Immature natural killer cell (primary cell): Measurements from ENCODE around the gene TSSC4. TPM values are rescaled to one million over a fixed set of nuclear protein-coding genes. Genes with fewer than 3 reads are reported as not detected.
"Not testable (repeated sequence)": the region's sequence is repeated elsewhere in the genome, so short reads cannot be mapped to it uniquely, and the experiment has no call there.

Experiments used
- DNase-seq, 3 donors: peaks; one replicate each; pipeline ENCODE4 v3.0.0; 2022; ENCODE audit warnings: mixed read lengths in 1 of 3
- H3K27ac Mint-ChIP-seq, 6 donors: one replicate each; pipeline ENCODE4 v1.8.0; 2020; ENCODE audit warnings: mixed read lengths in 6 of 6, mild to moderate bottlenecking in 5 of 6, inconsistent platforms in 4 of 6, moderate library complexity in 3 of 6
- H3K27me3 Mint-ChIP-seq, 3 donors: one replicate each; pipeline ENCODE4 v1.8.0; 2020 to 2021; ENCODE audit warnings: low read depth in 3 of 3, mild to moderate bottlenecking in 3 of 3, mixed read lengths in 3 of 3, moderate library complexity in 3 of 3, inconsistent platforms in 1 of 3
- H3K36me3 Mint-ChIP-seq, 3 donors: one replicate each; pipeline ENCODE4 v1.8.0; 2020; ENCODE audit warnings: mixed read lengths in 3 of 3, inconsistent platforms in 2 of 3, mild to moderate bottlenecking in 2 of 3
- H3K4me1 Mint-ChIP-seq, 2 donors: one replicate each; pipeline ENCODE4 v1.8.0; 2020; ENCODE audit warnings: inconsistent platforms in 2 of 2, mild to moderate bottlenecking in 2 of 2, mixed read lengths in 2 of 2, moderate library complexity in 1 of 2
- H3K4me3 Mint-ChIP-seq, 5 donors: one replicate each; pipeline ENCODE4 v1.8.0; 2020; ENCODE audit warnings: mild to moderate bottlenecking in 5 of 5, mixed read lengths in 5 of 5, inconsistent platforms in 3 of 5, moderate library complexity in 3 of 5
- H3K9me3 Mint-ChIP-seq, 6 donors: one replicate each; pipeline ENCODE4 v1.8.0; 2020; ENCODE audit warnings: mild to moderate bottlenecking in 6 of 6, mixed read lengths in 6 of 6, inconsistent platforms in 4 of 6, moderate library complexity in 3 of 6
- polyA plus RNA-seq, 3 donors: library from polyadenylated mRNA; unstranded; fragments of 300-500 nt; fragmentation: Illumina TruSeq; gene quantifications; one replicate each; pipeline ENCODE4 v1.2.3, GENCODE V29; 2021

The TSSC4 gene
- polyA plus RNA-seq, 3 donors from 2014 or later, result 87.7 to 111 (median 108) TPM

DNA sequence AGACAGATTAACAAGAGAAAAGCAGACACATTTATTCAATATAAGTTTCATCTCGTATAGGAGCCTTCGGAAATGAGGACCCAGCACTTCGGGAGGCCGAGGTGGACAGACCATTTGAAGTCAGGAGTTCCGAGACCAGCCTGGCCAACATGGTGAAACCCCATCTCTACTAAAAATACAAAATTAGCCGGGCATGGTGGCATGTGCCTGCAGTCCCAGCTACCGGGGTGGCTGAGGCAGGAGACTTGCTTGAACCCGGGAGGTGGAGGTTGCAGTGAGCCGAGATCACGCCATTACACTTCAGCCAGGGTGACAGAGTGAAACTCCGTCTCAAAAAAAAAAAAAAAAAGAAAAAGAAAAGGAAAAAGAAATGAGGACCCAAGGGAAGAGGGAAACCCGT, 36.2 kb upstream of the TSSC4 start:
- H3K36me3 Mint-ChIP-seq, H3K27ac Mint-ChIP-seq, H3K4me3 Mint-ChIP-seq, DNase-seq, H3K9me3 Mint-ChIP-seq, H3K4me1 Mint-ChIP-seq: not testable (repeated sequence)
- H3K27me3 Mint-ChIP-seq, result peaks cover 0 to 11% (median 0%) of the 10 kb centered on the region in 3 donors

DNA sequence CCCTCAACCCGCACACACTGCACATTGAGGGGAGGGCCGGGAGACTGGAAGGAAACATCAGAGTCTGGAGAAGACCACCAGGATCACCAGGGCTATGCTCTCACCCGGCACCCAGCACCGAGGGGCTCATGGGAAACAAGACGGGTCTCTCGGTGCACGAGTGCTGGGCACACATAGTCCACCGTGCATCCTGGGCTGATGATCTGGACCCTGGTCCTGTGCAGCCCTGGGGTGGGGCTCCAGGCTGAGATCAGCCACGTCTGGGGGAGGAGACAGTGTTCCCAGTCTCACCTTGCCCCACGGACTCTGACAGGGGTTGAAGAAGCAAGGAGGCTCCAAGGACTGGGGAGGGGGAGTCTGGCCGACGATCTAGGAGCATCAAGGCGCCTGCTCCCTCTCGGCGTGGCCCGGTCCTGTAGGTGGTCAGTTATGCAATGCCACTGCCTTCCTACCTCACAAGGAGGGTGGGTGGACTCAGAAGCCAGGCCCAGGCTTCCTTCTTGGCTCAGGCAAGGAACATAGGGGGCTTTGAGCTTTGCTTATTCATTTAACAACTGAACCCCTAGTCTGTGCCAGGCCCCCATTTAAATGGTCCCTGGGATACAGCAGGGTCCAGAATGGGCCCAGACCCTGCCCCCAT, 34.9 kb upstream of the TSSC4 start:
- Mint-ChIP-seq H3K36me3 (no peaks in the 10 kb centered on the region), H3K4me3 (no peak overlapping the region), H3K27me3 (peaks cover 0 to 11% (median 0%) of the 10 kb centered on the region in 3 donors), H3K27ac (no peak overlapping the region), H3K4me1 (no peaks in the 10 kb centered on the region), H3K9me3 (no peaks in the 10 kb centered on the region)
- DNase-seq, result no peak

DNA sequence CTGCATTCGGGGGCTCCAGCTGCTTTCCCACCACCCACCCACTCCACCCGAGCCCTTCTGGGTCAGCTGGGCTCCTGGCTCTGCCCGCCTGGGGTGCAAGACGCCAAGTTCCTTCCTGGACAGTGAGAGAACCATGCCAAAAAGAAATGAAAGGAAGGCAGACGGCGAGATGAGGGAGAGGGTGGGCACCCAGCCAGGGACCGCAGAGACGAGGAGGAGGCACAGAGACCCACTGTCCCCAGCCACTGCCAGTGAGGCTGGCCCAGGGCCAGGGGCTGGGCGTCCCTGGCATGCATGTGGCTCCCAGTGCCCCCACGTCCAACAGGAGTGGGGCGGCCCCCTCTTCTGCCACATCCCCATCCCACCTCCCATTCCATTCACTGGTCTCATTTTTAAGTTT, 34.3 kb upstream of the TSSC4 start:
- DNase-seq, result no peak
- no peaks in the 10 kb centered on the region for H3K4me1 Mint-ChIP-seq
- H3K36me3 Mint-ChIP-seq, result no peaks in the 10 kb centered on the region
- H3K9me3 Mint-ChIP-seq, result no peaks in the 10 kb centered on the region
- H3K27me3 Mint-ChIP-seq, result peaks cover 0 to 11% (median 0%) of the 10 kb centered on the region in 3 donors
- no peak overlapping the region for H3K4me3 Mint-ChIP-seq
- no peak overlapping the region for H3K27ac Mint-ChIP-seq

DNA sequence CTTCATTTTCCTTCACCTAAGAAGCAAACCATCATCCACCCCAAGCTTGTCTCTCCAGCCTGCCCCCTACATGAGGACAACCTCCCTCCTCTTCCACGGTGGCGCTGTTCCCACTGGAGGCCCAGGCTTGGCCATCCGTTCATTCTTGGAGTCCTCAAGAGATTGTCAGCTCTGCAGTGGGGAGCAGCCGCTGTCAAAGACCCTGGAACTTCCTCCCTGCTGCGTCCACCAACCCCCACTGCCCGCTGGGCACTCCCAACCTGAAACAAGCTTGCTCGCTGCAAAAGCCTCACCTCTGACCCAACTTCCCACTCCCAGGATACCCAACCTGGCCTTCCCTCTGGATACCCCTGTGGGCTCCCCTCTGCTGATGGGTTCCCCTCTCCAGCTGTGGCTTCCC, 33.8 kb upstream of the TSSC4 start:
- Mint-ChIP-seq H3K4me3 (no peak overlapping the region), H3K27me3 (peaks cover 0 to 11% (median 0%) of the 10 kb centered on the region in 3 donors), H3K9me3 (no peaks in the 10 kb centered on the region), H3K4me1 (no peaks in the 10 kb centered on the region), H3K27ac (no peak overlapping the region), H3K36me3 (no peaks in the 10 kb centered on the region)
- DNase-seq, result no peak

DNA sequence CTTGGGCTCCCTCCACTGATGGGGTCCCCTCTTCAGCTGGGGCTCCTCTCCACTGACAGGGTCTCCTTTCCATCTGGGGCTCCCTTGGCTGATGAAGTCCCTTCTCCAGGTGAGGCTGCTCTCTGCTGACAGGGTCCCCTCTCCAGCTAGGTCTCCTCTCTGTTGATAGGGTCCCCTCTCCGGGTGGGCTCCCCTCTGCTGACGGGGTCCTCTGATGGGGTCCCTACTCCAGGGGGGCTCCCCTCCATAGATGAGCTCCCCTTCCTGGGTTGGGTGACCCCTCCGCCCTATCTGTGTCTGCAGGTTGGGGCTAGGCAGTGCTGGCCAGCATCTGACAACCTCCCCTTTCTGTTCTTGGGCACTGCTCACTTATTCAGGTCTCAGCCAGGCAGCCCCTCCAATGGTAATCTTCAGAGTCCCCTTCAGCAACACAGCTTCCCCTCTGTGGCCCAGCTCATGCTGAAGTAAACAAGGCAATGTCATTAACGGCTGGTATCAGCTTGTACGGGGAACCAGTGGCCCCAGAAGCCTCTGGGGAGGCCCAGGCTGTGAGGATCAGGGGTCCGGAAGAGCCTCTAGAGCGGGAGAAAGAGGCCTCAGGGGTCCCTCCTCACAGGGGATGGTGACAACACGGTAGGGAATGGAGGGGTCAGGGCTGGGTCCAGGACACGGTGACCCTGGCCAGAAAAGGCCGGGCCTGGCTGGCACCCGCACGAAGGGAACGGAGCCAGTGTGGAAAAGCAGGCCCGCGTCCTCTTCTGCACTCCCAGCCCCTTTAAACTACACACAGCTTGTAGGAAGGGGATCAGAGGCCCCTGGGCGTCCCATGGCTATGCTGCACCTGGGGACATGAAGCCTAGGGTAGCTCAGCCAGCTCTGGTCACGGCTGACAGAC, 33.0 kb upstream of the TSSC4 start:
- H3K9me3 Mint-ChIP-seq, result no peaks in the 10 kb centered on the region
- no peaks in the 10 kb centered on the region for H3K36me3 Mint-ChIP-seq
- no peak for DNase-seq
- no peak overlapping the region for H3K4me3 Mint-ChIP-seq
- H3K4me1 Mint-ChIP-seq, result no peaks in the 10 kb centered on the region
- H3K27me3 Mint-ChIP-seq, result peaks cover 0 to 10% (median 0%) of the 10 kb centered on the region in 3 donors
- no peak overlapping the region for H3K27ac Mint-ChIP-seq

DNA sequence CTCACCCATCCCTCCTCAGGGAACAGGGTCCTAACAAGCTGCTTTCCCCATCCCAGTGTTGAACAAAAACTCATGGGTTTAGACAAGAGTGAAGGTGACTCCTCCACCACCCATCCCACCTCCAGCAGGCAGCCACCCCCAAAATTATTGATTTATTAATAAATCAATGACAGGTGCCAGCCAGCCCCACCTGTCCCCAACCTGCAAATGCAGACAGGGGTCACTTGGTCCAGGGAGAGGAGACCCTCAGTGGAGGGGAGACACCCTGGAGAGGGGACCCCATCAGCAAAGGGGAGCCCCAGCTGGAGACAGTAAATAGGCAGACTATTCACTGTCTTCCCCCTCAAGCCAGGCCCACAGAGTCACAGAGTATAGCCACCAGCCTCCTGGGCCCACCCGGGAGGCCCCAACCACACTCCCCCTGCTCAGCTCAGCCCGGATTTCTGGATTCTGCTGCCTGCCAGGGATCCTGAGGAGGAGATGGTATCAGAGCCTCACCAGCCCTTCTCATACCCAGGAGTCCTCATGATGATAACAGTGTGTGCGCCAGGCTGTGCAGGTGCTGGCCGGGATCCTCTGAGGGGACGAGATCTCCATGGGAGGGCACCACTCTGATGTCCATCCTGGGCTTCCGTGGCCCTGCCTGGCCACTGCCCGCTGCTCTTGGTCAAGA, 32.2 kb upstream of the TSSC4 start:
- Mint-ChIP-seq H3K27me3 (peaks cover 0 to 10% (median 0%) of the 10 kb centered on the region in 3 donors), H3K4me1 (no peaks in the 10 kb centered on the region), H3K27ac (no peak overlapping the region), H3K4me3 (no peak overlapping the region), H3K9me3 (no peaks in the 10 kb centered on the region), H3K36me3 (no peaks in the 10 kb centered on the region)
- DNase-seq, result no peak

DNA sequence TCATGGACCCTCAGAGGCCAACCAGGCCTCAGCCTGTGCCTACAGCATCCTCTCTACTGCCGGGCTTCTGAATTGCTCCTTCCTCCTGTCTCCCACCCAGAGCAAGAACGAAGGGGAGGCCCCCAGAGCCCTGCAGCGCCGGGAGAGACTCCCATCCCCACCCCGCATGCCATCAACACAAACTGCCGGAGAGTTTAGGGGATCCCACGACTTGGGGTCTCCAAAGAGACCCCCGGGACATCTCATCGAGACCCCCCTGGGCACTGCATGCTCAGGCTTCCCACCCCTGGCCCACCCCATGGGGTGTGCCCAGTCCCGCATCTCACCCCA, 31.7 kb upstream of the TSSC4 start:
- H3K27ac Mint-ChIP-seq, result no peak overlapping the region
- peaks cover 0 to 10% (median 0%) of the 10 kb centered on the region in 3 donors for H3K27me3 Mint-ChIP-seq
- no peak for DNase-seq
- no peaks in the 10 kb centered on the region for H3K4me1 Mint-ChIP-seq
- H3K4me3 Mint-ChIP-seq, result no peak overlapping the region
- H3K9me3 Mint-ChIP-seq, result no peaks in the 10 kb centered on the region
- H3K36me3 Mint-ChIP-seq, result no peaks in the 10 kb centered on the region

DNA sequence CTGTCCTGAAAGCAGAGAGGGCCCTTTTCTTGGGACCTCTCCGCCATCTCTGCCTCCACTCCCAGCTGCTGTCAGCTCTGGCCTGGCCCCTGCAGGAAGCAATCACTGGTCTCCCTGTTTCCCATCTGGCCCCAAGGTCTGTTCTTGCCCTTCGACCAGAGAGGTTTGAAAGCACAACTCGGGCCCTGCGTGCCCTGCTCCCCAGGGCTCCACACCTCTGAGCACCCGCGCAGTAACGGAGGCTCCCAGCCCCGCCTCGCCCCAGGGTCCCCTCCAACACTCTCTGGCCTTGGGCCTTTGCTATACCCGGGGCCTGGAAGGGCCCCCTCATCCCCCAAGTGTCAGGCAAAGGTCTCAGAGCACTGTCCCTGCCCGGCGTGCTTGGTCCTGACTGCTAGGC, 31.2 kb upstream of the TSSC4 start:
- H3K36me3 Mint-ChIP-seq, result no peaks in the 10 kb centered on the region
- no peaks in the 10 kb centered on the region for H3K4me1 Mint-ChIP-seq
- DNase-seq, result no peak
- no peaks in the 10 kb centered on the region for H3K9me3 Mint-ChIP-seq
- no peak overlapping the region for H3K27ac Mint-ChIP-seq
- no peak overlapping the region for H3K4me3 Mint-ChIP-seq
- H3K27me3 Mint-ChIP-seq, result peaks cover 0 to 10% (median 0%) of the 10 kb centered on the region in 3 donors

DNA sequence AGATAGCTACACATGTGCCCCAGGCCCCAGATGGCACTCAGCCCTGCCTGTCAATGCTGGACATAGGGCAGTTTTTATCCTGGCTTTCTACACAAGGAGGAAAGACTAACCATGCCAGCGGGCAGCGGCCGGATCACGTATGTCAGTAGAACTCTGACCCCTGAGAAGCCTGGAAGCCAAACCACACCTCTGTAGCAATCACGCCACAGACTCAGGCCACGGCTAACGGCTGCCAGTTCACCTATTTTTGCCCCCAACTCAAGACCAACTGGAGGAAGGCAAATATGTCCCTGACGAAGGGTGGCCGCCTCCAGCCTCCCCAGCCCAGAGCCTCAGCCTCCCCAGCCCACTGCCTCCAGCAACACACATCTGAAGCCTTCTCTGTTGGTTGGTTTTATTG, 30.7 kb upstream of the TSSC4 start:
- Mint-ChIP-seq H3K36me3 (no peaks in the 10 kb centered on the region), H3K27ac (no peak overlapping the region), H3K4me1 (no peaks in the 10 kb centered on the region), H3K27me3 (peaks cover 0 to 8% (median 0%) of the 10 kb centered on the region in 3 donors), H3K4me3 (no peak overlapping the region), H3K9me3 (no peaks in the 10 kb centered on the region)
- DNase-seq, result no peak

DNA sequence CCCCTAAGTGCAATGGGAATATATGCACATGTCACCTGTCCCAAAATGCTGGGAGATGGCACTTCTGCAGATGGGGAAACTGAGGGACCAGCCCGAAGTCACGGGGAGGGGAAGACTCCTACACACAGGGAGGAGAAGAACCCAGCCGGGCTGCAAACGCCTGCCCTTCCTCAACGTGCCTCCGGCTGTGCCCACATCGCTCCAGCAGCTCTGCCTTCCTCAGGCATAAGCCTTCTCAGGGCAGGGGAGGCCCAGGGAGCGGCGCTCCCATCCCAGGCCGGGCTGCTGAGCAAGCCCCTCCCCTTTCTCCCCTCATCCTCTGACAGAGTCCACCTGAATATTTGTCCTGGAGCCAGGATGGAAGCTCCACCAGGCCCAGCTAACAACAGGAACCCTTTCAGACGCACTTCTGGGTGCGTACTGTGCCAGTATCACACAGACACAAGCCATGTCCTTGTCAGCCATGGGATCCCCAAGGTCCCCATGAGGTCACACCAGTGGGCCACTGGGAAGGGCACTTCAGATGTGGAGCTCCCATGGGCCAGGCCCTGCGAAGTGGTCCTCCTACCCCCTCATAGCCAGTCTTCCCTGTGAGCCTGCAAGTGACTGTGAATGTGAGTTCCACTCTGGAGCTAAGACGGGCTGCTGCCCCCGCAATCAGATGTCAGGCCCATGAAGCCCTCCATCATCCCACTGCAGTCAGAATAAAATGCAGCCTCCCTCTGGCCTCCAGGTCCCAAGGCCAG, 25.9 kb upstream of the TSSC4 start:
- Mint-ChIP-seq H3K4me3 (no peak overlapping the region), H3K36me3 (no peaks in the 10 kb centered on the region), H3K27ac (no peak overlapping the region), H3K27me3 (peaks cover 2 to 6% (median 5%) of the 10 kb centered on the region in 3 donors), H3K9me3 (no peaks in the 10 kb centered on the region), H3K4me1 (peaks cover 9 to 18% of the 10 kb centered on the region in 2 donors)
- DNase-seq, result no peak

DNA sequence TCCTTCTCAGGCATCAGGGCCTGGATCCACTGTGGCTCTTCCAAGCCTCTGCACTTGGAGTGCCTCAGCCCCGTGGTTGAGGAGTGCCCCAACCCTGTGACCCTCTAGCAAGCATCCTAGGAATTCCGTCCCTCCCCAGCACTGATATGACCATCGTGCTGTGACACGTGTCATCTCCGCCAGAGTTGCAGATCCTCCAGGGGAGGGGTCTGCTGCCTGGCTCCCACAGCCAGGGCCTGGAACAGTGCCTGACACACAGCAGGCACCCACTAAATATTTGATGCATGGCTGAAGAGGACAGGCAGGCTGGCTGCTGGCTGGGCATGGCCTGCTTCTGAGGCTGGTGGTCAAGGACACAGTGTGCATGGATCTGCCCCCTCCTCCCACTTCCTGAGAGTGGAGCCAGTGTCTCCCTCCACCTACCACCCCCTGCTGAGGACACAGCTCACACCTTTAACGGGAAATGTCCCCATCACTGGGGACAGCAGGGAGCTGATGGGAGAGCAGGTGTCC, 25.2 kb upstream of the TSSC4 start:
- H3K4me1 Mint-ChIP-seq, result peaks cover 15 to 25% of the 10 kb centered on the region in 2 donors
- H3K9me3 Mint-ChIP-seq, result no peaks in the 10 kb centered on the region
- no peak overlapping the region for H3K27ac Mint-ChIP-seq
- H3K27me3 Mint-ChIP-seq, result peaks cover 2 to 9% (median 7%) of the 10 kb centered on the region in 3 donors
- peak overlapping the region; percentile 1 to 58 (median 54) for H3K4me3 Mint-ChIP-seq
- H3K36me3 Mint-ChIP-seq, result no peaks in the 10 kb centered on the region
- DNase-seq, result no peak

DNA sequence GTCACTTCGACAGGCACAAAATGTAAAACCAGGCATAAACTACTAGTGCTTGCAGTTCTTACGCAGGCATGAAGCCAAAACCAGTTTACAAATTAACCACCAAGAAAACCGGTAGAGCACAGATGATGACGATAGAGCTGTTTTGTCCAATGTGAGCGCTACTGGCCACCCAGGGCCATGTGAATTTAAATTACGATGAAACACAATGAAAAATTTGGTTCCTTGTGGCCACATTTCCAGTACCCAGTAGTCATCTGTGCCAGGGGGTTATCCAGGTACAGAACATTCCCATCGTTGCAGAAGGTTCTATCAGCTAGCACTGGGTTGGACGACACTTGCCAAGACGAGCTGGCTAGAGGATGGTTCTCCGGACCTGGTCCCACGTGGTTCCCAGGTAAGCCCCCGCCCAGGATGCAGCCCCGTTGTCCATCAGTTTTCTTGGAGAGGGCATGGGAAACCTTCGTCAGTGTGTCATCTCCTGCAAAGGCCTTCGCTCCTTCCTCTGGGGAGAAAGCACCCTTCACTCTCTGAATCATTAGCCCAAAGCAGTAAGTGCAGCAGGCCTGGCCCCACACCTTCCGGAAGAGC, 24.5 kb upstream of the TSSC4 start:
- H3K9me3 Mint-ChIP-seq, result no peaks in the 10 kb centered on the region
- H3K4me3 Mint-ChIP-seq, result peak overlapping the region; percentile 54 to 65 (median 59)
- DNase-seq, result no peak
- H3K27ac Mint-ChIP-seq, result peak overlapping the region in 3 of 6 donors; percentile 28 to 45 (median 37)
- no peaks in the 10 kb centered on the region for H3K36me3 Mint-ChIP-seq
- H3K4me1 Mint-ChIP-seq, result peaks cover 22 to 32% of the 10 kb centered on the region in 2 donors
- H3K27me3 Mint-ChIP-seq, result peaks cover 5 to 13% (median 11%) of the 10 kb centered on the region in 3 donors
